Skeletal muscle satellite cell (primary cell): ENCODE data around the gene SRSF7. TPM values are rescaled to one million over a fixed set of nuclear protein-coding genes. Genes with fewer than 3 reads are reported as not detected.
"Not testable (repeated sequence)": the region's sequence is repeated elsewhere in the genome, so short reads cannot be mapped to it uniquely, and the experiment has no call there.

Experiments used
- H3K27me3 ChIP-seq: 2 replicates; pipeline ENCODE4 v1.7.0; 2013; ENCODE audit warnings: low read length; ENCODE audit not compliant: control insufficient read depth, insufficient read depth
- H3K36me3 ChIP-seq: 2 replicates; pipeline ENCODE4 v1.7.0; 2013; ENCODE audit warnings: mild to moderate bottlenecking, control low read depth, low read length; ENCODE audit not compliant: insufficient read depth
- H3K4me1 ChIP-seq: 2 replicates; pipeline ENCODE4 v1.7.0; 2013; ENCODE audit warnings: low read length; ENCODE audit not compliant: control insufficient read depth, insufficient read depth
- H3K4me2 ChIP-seq: 2 replicates; pipeline ENCODE4 v1.7.0; 2013; ENCODE audit warnings: mild to moderate bottlenecking, low read length
- H3K4me3 ChIP-seq: 2 replicates; pipeline ENCODE4 v1.7.0; 2013; ENCODE audit warnings: low read length
- H3K9ac ChIP-seq: 2 replicates; pipeline ENCODE4 v1.7.0; 2013; ENCODE audit warnings: mild to moderate bottlenecking, low read depth, low read length, moderate library complexity
- H3K9me3 ChIP-seq: replicated peaks from 2 replicates; pipeline ENCODE4 v1.7.0; 2013; ENCODE audit warnings: mild to moderate bottlenecking, control low read depth, low read length
- total RNA-seq: library from RNA; depleted of rRNA; stranded (reverse); fragments of >200 nt; gene quantifications from 2 replicates; pipeline ENCODE4 v1.2.3, GENCODE V29; 2012; rRNA removed

The SRSF7 gene
- total RNA-seq = 134 and 142 TPM in 2 replicates

- Histone ChIP-seq H3K36me3 (peaks cover 41% of the 10 kb centered on the region), H3K9me3 (no peaks in the 10 kb centered on the region), H3K4me3 (peak within 1 kb of the TSS; percentile 98), H3K4me1 (peaks cover 34% of the 10 kb centered on the region), H3K4me2 (peak within 1 kb of the TSS; percentile 96), H3K27me3 (no peaks in the 10 kb centered on the region), H3K9ac (peak within 1 kb of the TSS; percentile 95)
These were observed at the start of gene SRSF7 for GRCh38 chr2:38750891-38751595. TSS of gene SRSF7 (minus strand) at chr2:38751361. CDS start at chr2:38751256, 105 bp downstream.

- H3K27me3 ChIP-seq = no peaks in the 10 kb centered on the region
- H3K4me3 ChIP-seq = no peak overlapping the region
- no peaks in the 10 kb centered on the region for H3K9me3 ChIP-seq
- no peak overlapping the region for H3K4me2 ChIP-seq
- H3K9ac ChIP-seq = no peak overlapping the region
- H3K4me1 ChIP-seq = no peaks in the 10 kb centered on the region
- H3K36me3 ChIP-seq = peaks cover 6% of the 10 kb centered on the region
These were observed 46.8 kb upstream of the SRSF7 start for GRCh38 chr2:38797953-38798352.

GRCh38 chr2:38797250-38797676 lies 46.1 kb upstream of the SRSF7 start:
- Histone ChIP-seq H3K4me1 (no peaks in the 10 kb centered on the region), H3K4me3 (no peak overlapping the region), H3K36me3 (peaks cover 6% of the 10 kb centered on the region), H3K4me2 (no peak overlapping the region), H3K9me3 (no peaks in the 10 kb centered on the region), H3K27me3 (no peaks in the 10 kb centered on the region), H3K9ac (no peak overlapping the region)

DNA sequence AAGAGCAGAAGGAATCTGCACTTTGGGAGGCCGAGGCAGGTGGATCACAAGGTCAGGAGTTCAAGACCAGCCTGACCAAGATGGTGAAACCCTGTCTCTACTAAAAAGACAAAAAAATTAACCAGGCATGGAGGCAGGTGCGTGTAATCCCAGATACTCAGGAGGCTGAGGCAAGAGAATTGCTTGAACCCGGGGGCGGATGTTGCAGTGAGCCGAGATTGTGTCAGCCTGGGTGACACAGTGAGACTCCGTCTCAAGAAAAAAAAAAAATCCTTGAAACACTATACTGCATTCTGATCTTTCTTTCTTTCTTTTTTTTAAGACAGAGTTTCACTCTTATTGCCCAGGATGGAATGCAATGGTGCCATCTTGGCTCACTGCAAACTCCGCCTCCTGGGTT lies 43.9 kb upstream of the SRSF7 start:
- not testable (repeated sequence) for H3K4me3 ChIP-seq, H3K4me1 ChIP-seq, H3K36me3 ChIP-seq, H3K9ac ChIP-seq, H3K4me2 ChIP-seq, H3K27me3 ChIP-seq, H3K9me3 ChIP-seq

DNA sequence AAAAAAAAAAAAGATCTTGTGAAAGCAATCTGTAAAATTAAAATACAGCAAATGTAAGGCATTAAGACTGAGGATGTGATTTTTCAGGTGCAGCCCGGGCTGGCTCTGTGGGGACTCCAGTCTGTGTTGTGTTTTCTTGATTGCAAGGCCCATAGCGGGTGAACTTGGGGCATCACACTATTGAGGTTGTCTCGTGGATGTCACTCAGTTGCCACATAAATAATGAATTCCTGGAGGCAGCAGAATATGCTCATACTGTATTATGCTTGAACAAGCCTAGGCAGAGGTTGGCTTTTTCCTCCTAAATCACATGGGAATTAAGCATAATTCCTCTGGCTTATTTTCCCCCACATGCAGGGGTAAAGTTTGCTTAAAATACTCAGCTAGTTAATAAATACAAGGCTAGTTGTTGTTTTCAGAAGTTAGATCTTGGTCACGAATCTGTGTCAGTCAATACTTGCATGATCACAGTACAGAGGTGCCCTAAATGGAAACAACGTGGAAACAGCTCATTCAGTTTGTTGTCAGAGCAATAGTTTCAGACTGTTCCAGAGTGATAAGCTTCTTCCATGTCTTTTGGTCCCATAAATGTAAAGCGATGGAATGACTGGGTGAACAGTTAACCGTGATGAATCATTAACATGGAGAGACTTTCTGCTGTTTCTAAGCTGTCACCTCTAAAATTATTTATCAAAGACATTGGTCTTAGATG lies 43.2 kb upstream of the SRSF7 start:
- Histone ChIP-seq H3K4me2 (no peak overlapping the region), H3K36me3 (peaks cover 6% of the 10 kb centered on the region), H3K4me3 (no peak overlapping the region), H3K9ac (no peak overlapping the region), H3K4me1 (no peaks in the 10 kb centered on the region), H3K9me3 (no peaks in the 10 kb centered on the region), H3K27me3 (no peaks in the 10 kb centered on the region)

DNA sequence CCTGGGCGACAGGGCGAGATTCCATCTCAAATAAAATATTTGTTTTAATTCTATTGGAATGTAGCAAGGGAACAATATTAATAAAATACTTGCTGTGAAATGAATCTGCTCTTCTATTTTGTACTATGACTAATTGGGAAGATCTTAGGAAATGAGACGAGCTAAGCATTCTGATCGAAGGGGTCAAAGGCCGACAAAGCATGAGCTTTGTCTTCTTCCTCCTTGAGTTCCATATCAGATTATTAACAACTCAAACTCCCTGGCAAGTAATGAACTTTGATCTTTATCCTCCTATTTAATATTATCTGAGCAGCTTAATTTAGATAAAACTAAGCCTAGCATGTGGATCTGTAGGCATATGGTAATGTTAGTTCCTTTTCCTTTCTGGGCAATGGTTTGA lies 42.4 kb upstream of the SRSF7 start:
- no peaks in the 10 kb centered on the region for H3K9me3 ChIP-seq
- H3K36me3 ChIP-seq = peaks cover 6% of the 10 kb centered on the region
- no peak overlapping the region for H3K4me2 ChIP-seq
- no peak overlapping the region for H3K9ac ChIP-seq
- H3K27me3 ChIP-seq = no peaks in the 10 kb centered on the region
- no peaks in the 10 kb centered on the region for H3K4me1 ChIP-seq
- H3K4me3 ChIP-seq = no peak overlapping the region

DNA sequence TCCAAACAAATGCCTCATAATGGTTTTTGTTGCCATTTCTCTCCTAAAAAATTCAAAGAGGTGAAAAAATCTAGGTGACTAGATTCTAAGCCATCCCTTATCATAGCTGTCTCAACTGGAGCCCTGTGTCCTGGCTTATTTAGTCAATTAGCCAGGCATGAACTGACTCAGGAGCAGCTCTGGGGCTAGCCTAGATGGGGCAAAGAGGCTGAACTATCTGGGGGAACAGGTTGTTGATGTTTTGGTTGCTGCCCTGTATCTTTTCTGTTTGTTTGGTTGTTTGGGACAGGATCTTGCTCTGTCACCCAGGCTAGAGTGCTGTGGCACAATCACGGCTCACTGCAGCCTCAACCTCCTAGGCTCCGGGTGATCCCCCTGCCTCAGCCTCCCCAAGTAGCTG lies 41.6 kb upstream of the SRSF7 start:
- Histone ChIP-seq H3K9me3 (no peaks in the 10 kb centered on the region), H3K27me3 (no peaks in the 10 kb centered on the region), H3K4me1 (no peaks in the 10 kb centered on the region), H3K36me3 (peaks cover under 1% of the 10 kb centered on the region), H3K4me2 (no peak overlapping the region), H3K9ac (no peak overlapping the region), H3K4me3 (no peak overlapping the region)

DNA sequence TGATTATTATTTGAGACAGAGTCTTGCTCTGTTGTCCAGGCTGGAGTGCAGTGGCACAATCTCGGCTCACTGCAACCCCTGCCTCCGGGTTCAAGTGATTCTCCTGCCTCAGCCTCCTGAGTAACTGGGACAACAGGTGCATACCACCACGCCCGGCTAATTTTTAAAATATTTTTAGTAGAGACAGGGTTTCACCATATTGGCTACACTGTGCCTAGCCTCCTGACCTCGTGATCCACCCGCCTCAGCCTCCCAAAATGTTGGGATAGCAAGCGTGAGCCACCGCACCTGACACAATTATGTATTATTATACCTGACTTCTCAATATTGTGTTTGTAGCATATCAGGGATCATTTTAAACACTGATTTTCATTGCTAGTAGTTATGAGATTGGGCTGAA lies 41.2 kb upstream of the SRSF7 start:
- H3K4me2 ChIP-seq, H3K36me3 ChIP-seq, H3K4me3 ChIP-seq, H3K4me1 ChIP-seq, H3K27me3 ChIP-seq, H3K9ac ChIP-seq, H3K9me3 ChIP-seq: not testable (repeated sequence)

DNA sequence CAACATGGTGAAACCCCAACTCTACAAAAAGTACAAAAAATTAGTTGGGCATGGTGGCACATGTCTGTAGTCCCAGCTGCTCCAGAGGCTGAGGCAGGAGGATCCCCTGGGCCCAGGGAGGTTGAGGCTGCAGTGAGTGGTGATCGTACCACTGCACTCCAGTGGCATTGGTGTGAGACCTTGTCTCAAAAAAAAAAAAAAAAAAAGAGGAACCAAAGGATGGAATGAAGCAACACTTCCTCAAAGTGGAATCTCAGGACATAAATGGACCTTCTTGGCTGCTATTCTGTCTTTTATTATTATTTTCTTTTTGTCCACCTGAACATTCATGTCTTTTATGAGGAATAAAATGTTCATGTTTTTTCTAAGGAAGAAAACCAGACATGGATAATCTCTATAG lies 40.6 kb upstream of the SRSF7 start:
- Histone ChIP-seq H3K4me3 (no peak overlapping the region), H3K36me3 (no peaks in the 10 kb centered on the region), H3K9ac (no peak overlapping the region), H3K4me2 (no peak overlapping the region), H3K4me1 (no peaks in the 10 kb centered on the region), H3K9me3 (no peaks in the 10 kb centered on the region), H3K27me3 (no peaks in the 10 kb centered on the region)

- H3K9ac ChIP-seq = no peak overlapping the region
- H3K4me3 ChIP-seq = no peak overlapping the region
- H3K4me1 ChIP-seq = no peaks in the 10 kb centered on the region
- no peaks in the 10 kb centered on the region for H3K36me3 ChIP-seq
- no peak overlapping the region for H3K4me2 ChIP-seq
- no peaks in the 10 kb centered on the region for H3K27me3 ChIP-seq
- no peaks in the 10 kb centered on the region for H3K9me3 ChIP-seq
These were observed 38.5 kb upstream of the SRSF7 start for GRCh38 chr2:38789691-38790090.

GRCh38 chr2:38788306-38788705 lies 37.1 kb upstream of the SRSF7 start:
- H3K9me3 ChIP-seq = no peaks in the 10 kb centered on the region
- no peak overlapping the region for H3K4me2 ChIP-seq
- no peaks in the 10 kb centered on the region for H3K36me3 ChIP-seq
- no peak overlapping the region for H3K4me3 ChIP-seq
- H3K27me3 ChIP-seq = no peaks in the 10 kb centered on the region
- H3K9ac ChIP-seq = no peak overlapping the region
- no peaks in the 10 kb centered on the region for H3K4me1 ChIP-seq

- no peak overlapping the region for H3K9ac ChIP-seq
- H3K4me2 ChIP-seq = no peak overlapping the region
- H3K9me3 ChIP-seq = no peaks in the 10 kb centered on the region
- H3K4me3 ChIP-seq = no peak overlapping the region
- no peaks in the 10 kb centered on the region for H3K27me3 ChIP-seq
- peaks cover 4% of the 10 kb centered on the region for H3K4me1 ChIP-seq
- H3K36me3 ChIP-seq = peaks cover 11% of the 10 kb centered on the region
These were observed 32.4 kb upstream of the SRSF7 start for GRCh38 chr2:38783586-38783985.
